GM13976 (cell line): ENCODE results near the gene HBS1L.

ENCODE experiments used
- DNase-seq: peaks from one replicate; pipeline ENCODE4 v3.0.0; 2012; ENCODE audit warnings: low spot score
- CTCF ChIP-seq: IDR thresholded peaks from 2 replicates; pipeline ENCODE4 v1.5.1; 2012; ENCODE audit warnings: borderline replicate concordance, mild to moderate bottlenecking; ENCODE audit not compliant: insufficient read depth; ENCODE audit errors: extremely low read depth, missing control alignments, control extremely low read depth
- in situ Hi-C: fragments of 300-500 bp; cut with MboI; formaldehyde crosslinking; loops from one replicate; pipeline ENCODE4 v1.12.0; 2022; ENCODE audit warnings: low sequenced_read_pairs, mixed read lengths, inconsistent platforms; ENCODE audit not compliant: unreplicated experiment

Gene HBS1L

GRCh38 chr6:134918418-134918961 is 136.1 kb downstream of the HBS1L start:
- no peak for TF ChIP-seq CTCF
- in situ Hi-C loops = no loop called here
- DNase-seq = no peak

GRCh38 chr6:134911547-134911946 is 143.1 kb downstream of the HBS1L start:
- no peak for DNase-seq
- in situ Hi-C loops = no loop called here
- TF ChIP-seq CTCF = no peak

- in situ Hi-C loops = no loop called here
- DNase-seq = no peak
- no peak for TF ChIP-seq CTCF
These were observed 144.1 kb downstream of the HBS1L start for GRCh38 chr6:134910593-134910935.
